Neural progenitor cell (in vitro differentiated cells): Measurements from ENCODE around the gene SUSD1.

ENCODE experiments used
- EZH2 ChIP-seq: fragments of 200-600 bp; sonication (generic); IDR thresholded peaks from 2 replicates; pipeline ENCODE4 v1.6.1; 2017; ENCODE audit warnings: antibody characterized with exemption, mild to moderate bottlenecking, moderate library complexity
- EZH2phosphoT487 ChIP-seq: fragments of 200-600 bp; sonication (generic); IDR thresholded peaks from 2 replicates; pipeline ENCODE4 v1.6.1; 2017; ENCODE audit warnings: antibody characterized with exemption
- TF ChIP-seq, protein P1 (sequence below): fragments of 200-600 bp; sonication (generic); IDR thresholded peaks from 2 replicates; pipeline ENCODE4 v1.5.1; 2017; ENCODE audit warnings: antibody characterized with exemption, mild to moderate bottlenecking

GRCh38 chr9:112173489-112174221, 1.4 kb downstream of the SUSD1 start:
- TF ChIP-seq, protein P1, sequence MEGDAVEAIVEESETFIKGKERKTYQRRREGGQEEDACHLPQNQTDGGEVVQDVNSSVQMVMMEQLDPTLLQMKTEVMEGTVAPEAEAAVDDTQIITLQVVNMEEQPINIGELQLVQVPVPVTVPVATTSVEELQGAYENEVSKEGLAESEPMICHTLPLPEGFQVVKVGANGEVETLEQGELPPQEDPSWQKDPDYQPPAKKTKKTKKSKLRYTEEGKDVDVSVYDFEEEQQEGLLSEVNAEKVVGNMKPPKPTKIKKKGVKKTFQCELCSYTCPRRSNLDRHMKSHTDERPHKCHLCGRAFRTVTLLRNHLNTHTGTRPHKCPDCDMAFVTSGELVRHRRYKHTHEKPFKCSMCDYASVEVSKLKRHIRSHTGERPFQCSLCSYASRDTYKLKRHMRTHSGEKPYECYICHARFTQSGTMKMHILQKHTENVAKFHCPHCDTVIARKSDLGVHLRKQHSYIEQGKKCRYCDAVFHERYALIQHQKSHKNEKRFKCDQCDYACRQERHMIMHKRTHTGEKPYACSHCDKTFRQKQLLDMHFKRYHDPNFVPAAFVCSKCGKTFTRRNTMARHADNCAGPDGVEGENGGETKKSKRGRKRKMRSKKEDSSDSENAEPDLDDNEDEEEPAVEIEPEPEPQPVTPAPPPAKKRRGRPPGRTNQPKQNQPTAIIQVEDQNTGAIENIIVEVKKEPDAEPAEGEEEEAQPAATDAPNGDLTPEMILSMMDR: no peak
- TF ChIP-seq EZH2 (no peak), EZH2phosphoT487 (no peak)
